ENCODE data around the gene BDH2.

The BDH2 gene

DNA sequence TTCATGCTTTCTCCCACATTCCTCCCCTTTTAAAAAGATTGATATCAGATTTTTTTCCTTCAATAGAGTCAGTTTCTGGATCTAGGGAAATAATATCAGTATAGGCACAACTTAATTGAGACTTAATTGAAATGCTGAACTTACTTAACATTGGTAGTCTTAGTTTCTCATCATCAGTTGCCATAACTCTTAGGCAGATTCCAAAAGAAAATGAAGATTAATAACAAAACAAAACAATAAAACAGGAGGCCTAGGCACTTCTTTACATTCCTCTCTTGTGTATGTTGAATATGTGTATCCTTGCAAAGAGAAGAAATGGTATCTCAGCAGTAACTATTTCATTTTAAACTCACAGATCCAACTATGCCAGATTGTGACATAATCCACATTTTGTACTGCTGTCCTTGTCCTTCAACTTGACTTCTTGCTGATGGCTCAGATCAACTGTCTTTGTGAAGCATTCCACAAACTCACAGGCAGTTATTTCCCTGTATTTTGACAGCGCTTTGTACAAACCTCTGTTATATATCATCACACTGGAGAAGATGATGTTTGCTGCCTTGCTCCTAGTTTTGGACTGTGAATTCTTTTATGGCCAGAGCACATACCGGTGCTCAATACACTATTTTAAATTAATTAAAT is 14.0 kb downstream of the BDH2 start:
- in situ Hi-C loops (cut with HindIII; ENCODE audit: low sequenced_read_pairs): no loop called here

DNA sequence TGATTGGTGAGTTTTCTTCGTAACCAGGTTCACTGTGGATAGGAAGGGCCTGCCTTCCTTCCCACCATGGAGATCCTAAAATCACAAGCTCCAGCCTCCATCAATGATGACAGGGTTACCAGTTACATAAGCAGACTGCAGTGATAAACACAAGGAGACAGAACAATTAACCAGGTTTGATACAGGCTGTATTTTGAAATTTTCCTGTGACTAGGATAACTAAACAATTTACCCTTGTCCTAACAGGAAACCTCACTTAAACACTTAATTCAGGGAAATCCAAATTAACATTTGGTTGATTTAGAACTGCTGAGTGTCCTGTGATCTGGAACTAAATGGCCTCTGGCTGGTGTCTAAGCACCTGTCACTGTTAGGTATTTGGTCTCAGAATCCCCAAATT is 20.0 kb downstream of the BDH2 start:
- in situ Hi-C loops (cut with HindIII; ENCODE audit: low sequenced_read_pairs): no loop called here

DNA sequence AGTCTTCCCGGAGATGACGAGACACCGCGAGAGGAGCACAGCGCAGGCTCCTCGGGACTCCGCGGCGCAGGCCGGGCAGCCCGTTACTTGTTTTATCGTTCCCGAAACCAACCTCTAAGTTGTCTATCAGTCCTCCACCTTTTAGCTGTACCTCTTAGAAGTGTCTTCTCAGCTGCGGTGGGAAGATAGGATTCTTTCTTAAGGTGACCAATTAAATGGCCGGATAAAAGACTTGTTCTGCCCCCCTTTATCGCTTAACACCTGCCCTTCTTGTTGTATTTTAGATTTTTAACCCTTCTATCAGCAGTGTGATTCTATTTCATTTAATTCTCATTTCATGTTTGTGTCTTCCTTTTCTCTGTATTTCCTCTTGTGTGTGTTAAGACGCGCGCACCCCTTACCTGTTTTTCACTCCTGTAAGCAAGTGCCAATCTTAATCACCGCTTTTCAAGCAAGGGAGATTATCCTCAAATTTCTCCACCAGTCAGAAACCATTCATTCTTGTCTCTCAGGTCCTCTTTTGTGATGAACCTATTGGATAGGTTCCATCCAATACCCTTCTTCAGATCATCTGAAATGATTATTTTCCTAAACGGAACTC is 22.8 kb downstream of the BDH2 start, which contains the start of gene SLC9B2:
Gene SLC9B2, minus strand, starts transcription at position 15 of the 601 bp plus-strand sequence. CDS start 9,211 bp downstream, outside the sequence.
- in situ Hi-C loops (cut with HindIII; ENCODE audit: low sequenced_read_pairs): no loop called here

DNA sequence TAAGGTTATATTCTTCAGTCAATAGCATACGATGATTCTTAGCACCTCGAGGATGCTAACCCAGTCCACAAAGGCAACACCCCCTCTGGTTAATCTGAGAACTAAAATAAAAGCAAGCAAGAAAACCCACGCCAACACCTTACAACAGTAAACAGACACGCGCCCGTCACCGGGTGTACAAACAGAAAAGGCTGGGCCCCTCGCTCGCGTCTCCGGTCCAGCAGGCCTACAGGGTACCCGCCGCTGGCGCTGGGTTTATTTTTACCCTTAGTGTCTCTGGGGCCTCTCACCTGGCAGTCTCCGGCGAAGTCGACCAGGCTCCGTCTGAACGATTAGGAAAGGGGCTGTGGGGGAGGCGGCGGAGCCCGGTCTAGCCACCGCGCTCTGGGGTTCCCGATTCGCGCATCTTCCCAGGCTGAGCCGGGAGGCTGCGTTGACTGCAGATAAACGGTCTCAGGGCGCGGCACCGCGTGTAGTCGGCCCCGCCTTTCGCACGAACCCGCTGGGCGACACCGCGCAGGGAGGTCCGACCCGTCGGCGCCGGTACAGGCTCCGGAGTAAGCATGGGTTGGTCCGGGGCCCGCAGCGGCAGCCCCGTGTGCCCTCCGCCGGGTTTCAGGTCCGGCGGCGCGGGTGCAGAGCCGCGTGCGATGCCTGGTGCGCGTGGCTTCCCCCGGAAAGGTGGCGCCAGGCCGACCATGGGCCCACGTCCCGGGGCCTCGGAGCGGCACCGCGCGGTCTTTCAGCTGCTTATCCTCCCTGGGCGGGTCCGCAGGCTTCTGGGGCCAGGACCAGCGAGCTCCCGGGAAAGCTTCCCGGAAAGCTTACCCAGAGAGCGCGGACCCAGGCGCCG is 23.5 kb downstream of the BDH2 start:
- in situ Hi-C loops (cut with HindIII; ENCODE audit: low sequenced_read_pairs): no loop called here

DNA sequence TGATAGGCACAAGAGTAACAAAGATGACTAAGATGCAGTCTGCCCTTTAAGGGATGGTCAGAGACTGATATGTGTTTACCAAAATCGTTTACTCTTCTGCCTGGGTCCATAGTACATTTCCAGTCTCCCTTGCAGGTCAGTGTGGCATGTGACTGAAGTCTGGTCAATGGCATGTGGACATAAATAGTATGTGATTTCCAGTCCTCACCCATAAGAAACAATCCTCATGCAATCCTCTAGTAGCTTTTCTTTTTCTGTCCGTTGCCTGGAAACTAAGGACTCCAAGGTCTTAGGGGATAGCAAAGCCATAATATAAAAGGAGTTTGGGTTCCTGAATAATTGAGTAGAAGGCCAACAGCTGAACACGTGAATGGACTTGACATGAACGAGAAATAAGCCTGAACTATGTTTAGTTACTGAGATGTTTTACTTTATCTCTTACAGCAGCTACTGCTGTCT is 24.2 kb downstream of the BDH2 start:
- in situ Hi-C loops (cut with HindIII; ENCODE audit: low sequenced_read_pairs): no loop called here

DNA sequence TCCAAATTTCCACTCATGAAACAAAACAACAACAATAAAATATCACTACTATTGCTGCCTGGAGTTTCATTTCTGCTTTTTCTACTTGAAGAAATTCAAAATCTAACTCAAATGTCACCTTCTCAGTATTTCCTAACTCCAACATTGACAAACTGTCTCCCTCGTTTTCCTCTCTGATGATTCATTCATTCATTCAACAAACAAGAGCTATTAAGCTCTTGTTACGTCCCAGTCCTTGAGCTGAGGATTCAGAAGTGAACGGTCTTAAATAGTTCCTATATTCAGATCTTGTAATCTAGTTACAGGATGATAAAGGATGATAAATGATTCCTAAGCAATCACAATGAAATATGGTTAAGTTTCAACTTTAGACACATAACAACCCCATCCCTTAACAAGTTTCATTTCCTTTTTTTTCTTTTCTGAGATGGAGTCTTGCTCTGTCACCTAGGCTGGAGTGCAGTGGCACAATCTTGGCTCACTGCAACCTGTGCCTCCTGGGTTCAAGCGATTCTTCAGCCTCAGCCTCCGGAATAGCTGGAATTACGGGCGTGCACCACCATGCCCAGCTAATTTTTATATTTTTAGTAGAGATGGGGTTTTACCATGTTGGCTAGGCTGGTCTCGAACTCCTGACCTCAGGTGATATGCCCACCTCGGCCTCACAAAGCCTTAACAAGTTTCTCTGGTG is 24.7 kb downstream of the BDH2 start:
- in situ Hi-C loops (cut with HindIII; ENCODE audit: low sequenced_read_pairs): no loop called here

DNA sequence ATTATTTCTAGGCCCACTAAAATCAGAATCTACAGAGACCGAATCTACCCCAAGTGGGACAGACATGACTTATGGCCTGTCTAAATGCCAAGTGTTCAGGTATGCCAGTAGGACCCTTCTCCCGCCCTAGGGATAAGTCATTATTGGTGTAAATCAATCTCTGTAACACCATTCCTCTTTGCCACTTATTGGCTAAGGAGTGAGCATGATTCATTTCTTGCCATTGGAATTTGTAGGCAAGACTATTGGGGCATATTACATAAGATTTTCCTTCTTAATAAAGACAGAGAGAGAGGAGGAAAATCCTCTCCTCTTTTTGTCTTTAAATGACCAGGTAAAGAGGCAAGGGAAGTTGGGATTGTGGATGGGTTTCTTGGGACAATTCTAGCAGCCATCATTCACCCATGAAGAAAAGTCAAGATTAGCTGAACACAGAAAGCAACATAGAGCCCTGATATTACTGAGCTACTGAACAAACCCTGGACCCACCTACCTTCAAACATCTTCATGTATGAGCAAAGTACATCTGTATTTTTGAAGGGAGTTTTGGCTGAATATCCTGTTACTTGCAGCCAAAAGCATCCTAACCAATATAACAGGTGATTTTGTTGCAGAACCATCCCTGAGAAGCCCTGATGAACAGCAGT is 25.7 kb downstream of the BDH2 start:
- in situ Hi-C loops (cut with HindIII; ENCODE audit: low sequenced_read_pairs): no loop called here

DNA sequence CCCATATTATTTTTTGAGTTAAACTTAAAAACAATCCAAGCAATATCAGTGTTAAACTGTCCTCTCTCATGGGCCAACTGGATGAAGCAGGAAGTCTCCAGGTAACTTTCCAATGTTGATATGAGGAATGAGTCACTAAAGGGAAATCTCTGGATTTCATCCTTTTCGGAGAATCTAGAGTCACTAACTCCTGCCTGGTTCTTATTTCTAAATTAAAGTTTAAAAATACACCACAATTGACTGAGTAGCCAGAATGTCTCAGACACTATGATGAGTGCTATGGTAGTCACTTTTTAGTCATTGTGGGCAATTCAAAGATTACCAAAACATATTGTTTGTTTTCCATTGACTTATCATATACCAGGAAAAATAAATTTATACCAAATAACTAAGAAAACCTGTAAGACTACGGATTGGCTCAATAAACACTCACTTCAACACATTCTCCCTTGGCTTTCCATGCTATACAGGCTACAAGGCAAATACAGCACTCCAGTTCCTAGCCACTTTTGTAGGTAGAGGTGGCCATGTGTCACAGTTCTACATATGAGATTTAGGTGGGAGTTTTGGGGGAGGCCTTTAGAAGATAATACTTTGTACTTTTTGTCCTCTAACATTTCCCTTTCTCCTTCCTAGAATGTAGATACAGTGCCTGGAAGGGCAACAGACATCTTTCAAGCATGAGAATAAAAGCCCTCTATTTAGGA is 31.6 kb downstream of the BDH2 start:
- in situ Hi-C loops (cut with HindIII; ENCODE audit: low sequenced_read_pairs): no loop called here

DNA sequence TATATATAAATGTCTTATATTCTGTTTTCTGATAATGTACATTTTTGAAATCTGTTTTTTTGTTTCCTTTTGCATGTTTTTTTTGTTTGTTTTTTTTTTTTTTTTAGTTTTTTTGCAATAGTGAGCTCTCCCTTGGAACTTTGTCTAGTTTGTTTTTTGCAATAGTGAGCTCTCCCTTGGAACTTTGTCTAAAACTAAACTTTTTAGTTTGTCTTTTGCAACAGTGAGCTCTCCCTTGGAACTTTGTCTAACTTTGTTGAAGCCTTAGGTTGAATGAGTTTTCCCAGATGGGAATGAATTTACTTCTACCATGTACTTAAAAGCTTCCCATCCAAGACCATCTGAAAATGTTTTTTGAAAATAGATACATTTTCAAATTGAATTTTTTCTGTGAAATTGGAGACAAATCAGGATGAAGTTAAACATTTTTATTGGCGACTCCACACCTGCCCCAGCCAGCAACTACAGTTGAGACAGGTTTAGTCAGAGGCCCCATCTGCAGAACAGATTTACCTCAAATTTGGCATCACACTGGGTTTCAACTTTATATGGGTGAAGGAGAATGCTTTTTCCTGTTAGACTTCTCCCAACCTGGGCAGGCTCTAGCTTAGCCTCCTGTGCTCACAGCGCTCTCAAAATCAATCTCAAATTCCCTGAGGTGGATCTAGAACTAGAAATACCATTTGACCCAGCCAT is 39.0 kb downstream of the BDH2 start:
- in situ Hi-C loops (cut with HindIII; ENCODE audit: low sequenced_read_pairs): no loop called here

DNA sequence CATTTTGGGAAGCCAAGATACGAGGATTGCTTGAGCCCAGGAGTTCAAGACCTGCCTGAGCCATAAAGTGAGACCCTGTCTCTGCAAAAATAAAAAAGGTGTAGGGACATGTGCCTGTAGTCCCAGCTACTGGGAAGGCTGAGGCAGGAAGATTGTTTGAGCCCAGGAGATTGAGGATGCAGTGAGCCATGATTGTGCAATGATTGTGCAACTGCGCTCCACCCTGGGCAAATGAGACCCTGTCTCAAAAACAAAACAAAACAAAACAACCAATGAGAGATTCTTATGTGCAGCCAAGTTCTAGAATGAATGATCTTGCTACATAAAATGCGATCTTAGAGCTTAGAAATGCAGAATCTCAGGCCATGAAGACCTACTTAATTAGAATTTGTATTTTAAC is 45.6 kb downstream of the BDH2 start:
- in situ Hi-C loops (cut with HindIII; ENCODE audit: low sequenced_read_pairs): no loop called here

DNA sequence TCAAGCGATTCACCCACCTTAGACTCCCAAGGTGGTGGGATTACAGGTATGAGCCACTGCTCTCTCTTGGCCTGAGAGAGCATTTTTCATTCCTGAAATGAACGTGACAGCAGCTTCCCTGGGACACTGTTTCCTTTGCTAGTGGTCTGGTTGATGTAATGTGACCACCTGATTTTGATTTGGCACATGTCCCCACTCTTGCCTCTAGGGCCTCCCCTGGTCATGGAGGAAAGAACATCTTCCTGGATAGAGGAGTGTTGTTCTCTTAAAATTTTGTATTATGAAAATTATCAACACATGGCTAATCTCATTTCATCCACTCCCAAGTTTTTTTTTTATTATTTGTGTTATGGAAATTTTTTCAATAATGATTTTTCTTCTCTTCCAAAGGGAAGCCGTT is 46.9 kb downstream of the BDH2 start:
- in situ Hi-C loops (cut with HindIII; ENCODE audit: low sequenced_read_pairs): no loop called here

DNA sequence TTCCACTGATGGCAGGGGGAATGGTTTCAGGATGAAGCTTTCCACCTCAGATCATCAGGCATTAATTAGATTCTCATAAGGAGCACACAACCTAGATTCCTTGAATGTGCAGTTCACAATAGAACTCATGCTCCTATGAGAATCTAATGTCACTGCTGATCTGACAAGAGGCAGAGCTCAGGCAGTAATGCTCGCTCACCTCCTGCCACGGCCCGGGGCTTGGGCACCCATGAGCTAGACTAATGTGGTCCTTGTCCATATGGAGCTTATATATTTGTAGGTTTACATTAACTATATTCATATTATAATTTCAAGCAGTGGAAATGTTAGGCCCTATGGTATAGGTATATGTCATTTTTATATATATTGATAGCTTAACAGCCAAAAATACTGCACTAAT is 47.5 kb downstream of the BDH2 start:
- in situ Hi-C loops (cut with HindIII; ENCODE audit: low sequenced_read_pairs): no loop called here

DNA sequence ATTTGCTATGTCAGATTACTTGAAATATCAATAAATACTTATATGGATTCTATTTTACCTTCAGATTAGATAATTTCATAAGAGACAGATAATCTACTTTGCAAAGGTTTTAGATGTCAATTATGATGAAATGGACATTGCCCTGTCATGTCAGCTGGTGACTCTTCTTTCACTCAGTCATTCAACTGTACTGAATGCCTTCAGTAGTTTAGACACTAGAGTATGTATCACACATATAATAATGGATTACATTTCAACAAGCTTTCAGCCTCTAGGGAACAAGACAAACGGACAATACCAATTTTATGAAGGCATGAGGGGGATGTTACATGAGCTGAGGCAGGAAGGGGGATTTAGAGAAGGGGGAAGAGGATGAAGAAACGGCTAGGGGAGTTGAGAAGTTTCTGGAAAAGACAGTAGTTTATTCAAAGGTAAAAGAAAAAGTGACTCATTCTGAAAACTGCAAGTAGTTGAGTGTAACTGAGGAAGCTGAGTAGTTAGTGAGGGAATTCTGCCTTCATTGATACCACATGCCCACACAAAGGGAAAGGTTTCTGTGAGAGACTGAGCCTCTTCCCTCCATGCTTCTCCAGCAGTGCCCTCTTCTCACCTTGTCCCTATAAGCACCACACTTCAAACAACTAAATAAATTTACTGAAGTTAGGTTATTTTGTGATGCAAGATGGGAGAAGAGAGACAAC is 48.7 kb downstream of the BDH2 start:
- in situ Hi-C loops (cut with HindIII; ENCODE audit: low sequenced_read_pairs): no loop called here

DNA sequence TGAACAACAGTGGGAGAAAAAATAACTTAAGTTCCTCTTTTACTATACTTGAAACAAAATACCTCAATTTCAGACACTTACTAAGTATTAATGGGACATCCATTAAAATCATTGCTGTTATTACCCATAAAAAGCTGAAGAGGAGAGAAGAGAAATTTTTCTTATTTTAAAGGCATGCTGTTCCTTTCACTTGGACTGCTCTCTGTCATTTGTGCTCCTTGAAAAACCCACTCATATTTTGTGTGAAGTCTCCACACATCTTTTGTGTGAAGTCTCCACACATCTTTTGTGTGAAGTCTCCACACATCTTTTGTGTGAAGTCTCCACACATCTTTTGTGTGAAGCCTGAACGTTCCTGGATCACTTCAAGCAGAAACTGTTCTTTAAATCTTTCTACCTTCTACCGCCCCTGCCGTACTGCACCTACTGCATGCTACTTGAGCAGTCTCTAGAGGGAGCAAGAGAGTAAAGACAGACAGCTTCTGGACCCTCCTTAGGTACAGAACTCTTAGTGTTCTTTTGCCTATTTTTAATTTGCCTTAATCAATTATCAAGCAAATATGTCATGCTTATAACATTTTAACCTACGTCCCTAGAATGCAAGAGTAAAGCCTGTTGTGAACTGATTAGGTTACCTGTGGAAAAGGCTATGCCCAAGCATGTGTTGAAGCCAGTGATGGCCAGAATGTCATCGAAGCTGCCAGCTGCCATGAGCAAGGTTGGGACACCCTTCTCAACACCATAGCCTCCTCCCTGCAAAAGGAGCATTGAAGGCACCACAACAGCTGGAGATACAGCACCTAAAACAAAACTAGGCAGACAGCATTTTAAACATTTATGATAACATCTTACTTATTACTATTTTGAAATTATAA is 53.0 kb downstream of the BDH2 start:
- in situ Hi-C loops (cut with HindIII; ENCODE audit: low sequenced_read_pairs): no loop called here

DNA sequence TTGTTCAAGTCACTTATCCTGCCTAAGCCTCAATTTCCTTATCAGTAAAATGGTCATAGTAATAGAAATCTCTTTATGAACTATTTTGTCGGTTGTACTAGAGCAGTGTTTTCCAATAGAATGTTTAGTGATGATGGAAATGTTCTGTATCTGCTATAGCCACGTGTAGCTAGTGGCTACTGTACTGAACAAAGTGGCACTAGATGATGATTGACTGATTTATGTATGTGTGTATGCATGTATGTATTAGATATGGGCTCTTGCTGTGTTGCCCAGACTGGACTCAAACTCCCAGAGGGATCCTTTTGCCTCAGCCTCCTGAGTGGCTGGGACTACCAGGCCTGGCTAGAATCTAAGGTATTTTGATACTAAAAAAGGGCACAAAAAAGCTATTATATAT is 55.5 kb downstream of the BDH2 start:
- in situ Hi-C loops (cut with HindIII; ENCODE audit: low sequenced_read_pairs): no loop called here

DNA sequence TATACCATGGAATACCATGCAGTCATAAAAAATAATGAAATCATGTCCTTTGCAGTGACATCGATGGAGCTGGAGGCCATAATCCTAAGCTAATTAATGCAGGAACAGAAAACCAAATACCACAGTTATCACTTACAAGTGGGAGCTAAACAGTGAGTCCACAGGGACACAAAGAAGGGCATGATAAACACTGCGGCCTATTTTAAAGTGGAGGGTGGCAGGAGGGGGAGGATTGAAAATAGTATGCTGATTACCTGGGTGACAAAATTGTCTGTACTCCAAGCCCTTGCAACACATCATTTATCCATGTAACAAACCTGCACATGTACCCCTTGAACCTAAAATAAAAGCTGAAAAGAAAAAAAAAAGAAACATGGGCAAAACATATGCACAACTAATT is 63.5 kb downstream of the BDH2 start:
- in situ Hi-C loops (cut with HindIII; ENCODE audit: low sequenced_read_pairs): no loop called here

DNA sequence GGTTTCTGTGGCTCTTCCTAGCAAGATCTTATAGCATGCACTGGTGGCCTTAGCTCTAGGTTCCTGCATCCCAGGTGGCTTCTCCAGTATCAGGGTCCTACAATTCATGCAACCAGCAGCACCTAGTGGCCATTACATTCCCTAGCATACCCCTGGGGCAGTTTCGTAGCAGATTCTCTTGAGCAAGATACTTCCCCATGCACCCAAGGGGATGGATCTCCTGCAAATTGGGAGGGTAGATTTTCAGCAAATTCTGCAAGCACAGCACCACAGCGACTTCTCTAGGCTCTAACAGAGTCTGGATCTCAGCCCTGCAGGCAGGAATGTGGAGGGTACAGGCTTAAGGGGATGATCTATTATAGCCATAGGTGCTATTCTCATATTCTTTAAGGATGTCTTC is 67.1 kb downstream of the BDH2 start:
- in situ Hi-C loops (cut with HindIII; ENCODE audit: low sequenced_read_pairs): no loop called here

DNA sequence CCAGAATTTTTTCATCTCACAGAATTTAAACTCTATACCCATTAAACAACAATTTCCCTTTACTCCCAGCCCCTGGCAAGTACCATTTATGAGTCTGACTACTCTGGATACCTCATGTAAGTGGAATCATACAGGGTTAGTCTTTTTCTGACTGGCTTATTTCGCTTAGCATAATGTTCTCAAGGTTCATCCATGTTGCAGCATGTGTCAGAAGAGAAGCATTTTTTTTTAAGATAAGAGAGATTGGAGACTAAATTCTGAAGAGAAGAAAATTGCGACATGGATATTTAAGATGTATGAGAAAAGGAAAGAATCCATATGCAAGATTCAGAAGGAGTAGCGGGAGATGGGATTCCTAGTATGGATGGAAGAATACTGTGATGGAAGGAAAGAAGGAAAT is 68.8 kb downstream of the BDH2 start:
- in situ Hi-C loops (cut with HindIII; ENCODE audit: low sequenced_read_pairs): no loop called here

All from DLD1 (cell line).